RWPE2 (cell line): ENCODE data around the gene XKR8.

Experiments
- ATAC-seq: fragments of 200-7000 bp; cut with Tn5 transposase; 3 replicates; pipeline ENCODE4 v1.9.1; 2021; ENCODE audit warnings: low read depth
- DNase-seq: peaks from one replicate; pipeline ENCODE4 v3.0.0-alpha.2; 2020; ENCODE audit warnings: low spot score
- H3K27ac ChIP-seq: fragments of 450-650 bp; 2 replicates; pipeline ENCODE4 v1.5.1; 2017; ENCODE audit warnings: mild to moderate bottlenecking; ENCODE audit not compliant: poor library complexity, severe bottlenecking
- H3K27me3 ChIP-seq: fragments of 250-450 bp; sonication (Bioruptor Pico); 2 replicates; pipeline ENCODE4 v1.5.1; 2021; ENCODE audit warnings: mild to moderate bottlenecking, moderate library complexity; ENCODE audit not compliant: insufficient read depth, poor library complexity, severe bottlenecking
- H3K36me3 ChIP-seq: fragments of 250-450 bp; sonication (Bioruptor Pico); 2 replicates; pipeline ENCODE4 v1.5.1; 2020; ENCODE audit warnings: low read depth, mild to moderate bottlenecking, moderate library complexity
- H3K4me1 ChIP-seq: fragments of 250-450 bp; sonication (Bioruptor Pico); 2 replicates; pipeline ENCODE4 v1.5.1; 2021; ENCODE audit warnings: mild to moderate bottlenecking, moderate library complexity; ENCODE audit not compliant: insufficient read depth, poor library complexity, severe bottlenecking
- H3K4me3 ChIP-seq: fragments of 250-450 bp; sonication (Bioruptor Pico); 2 replicates; pipeline ENCODE4 v1.5.1; 2021; ENCODE audit warnings: mild to moderate bottlenecking, moderate library complexity; ENCODE audit not compliant: severe bottlenecking
- H3K9me3 ChIP-seq: fragments of 250-450 bp; sonication (Bioruptor Pico); 2 replicates; pipeline ENCODE4 v1.5.1; 2021; ENCODE audit warnings: mild to moderate bottlenecking, moderate library complexity; ENCODE audit not compliant: severe bottlenecking
- CTCF ChIP-seq: fragments of 450-650 bp; IDR thresholded peaks from one replicate; pipeline ENCODE4 v1.5.1; 2017; ENCODE audit warnings: mild to moderate bottlenecking, moderate library complexity; ENCODE audit not compliant: poor library complexity, severe bottlenecking

XKR8 gene

GRCh38 chr1:27957655-27958054, 2.1 kb upstream of the XKR8 start:
- no peak for DNase-seq
- TF ChIP-seq CTCF: no peak
- H3K27me3 ChIP-seq: no peaks in the 10 kb centered on the region
- H3K4me1 ChIP-seq: peaks cover 7% of the 10 kb centered on the region
- H3K4me3 ChIP-seq: no peak overlapping the region
- H3K9me3 ChIP-seq: no peaks in the 10 kb centered on the region
- ATAC-seq: no peak
- no peak overlapping the region for H3K27ac ChIP-seq
- H3K36me3 ChIP-seq: no peaks in the 10 kb centered on the region

GRCh38 chr1:27958513-27958912, 1.3 kb upstream of the XKR8 start:
- H3K9me3 ChIP-seq: no peaks in the 10 kb centered on the region
- peaks cover 7% of the 10 kb centered on the region for H3K4me1 ChIP-seq
- no peaks in the 10 kb centered on the region for H3K27me3 ChIP-seq
- no peak for DNase-seq
- no peaks in the 10 kb centered on the region for H3K36me3 ChIP-seq
- no peak for TF ChIP-seq CTCF
- peak overlapping the region; percentile 61 for H3K27ac ChIP-seq
- ATAC-seq: no peak
- H3K4me3 ChIP-seq: no peak overlapping the region

DNA sequence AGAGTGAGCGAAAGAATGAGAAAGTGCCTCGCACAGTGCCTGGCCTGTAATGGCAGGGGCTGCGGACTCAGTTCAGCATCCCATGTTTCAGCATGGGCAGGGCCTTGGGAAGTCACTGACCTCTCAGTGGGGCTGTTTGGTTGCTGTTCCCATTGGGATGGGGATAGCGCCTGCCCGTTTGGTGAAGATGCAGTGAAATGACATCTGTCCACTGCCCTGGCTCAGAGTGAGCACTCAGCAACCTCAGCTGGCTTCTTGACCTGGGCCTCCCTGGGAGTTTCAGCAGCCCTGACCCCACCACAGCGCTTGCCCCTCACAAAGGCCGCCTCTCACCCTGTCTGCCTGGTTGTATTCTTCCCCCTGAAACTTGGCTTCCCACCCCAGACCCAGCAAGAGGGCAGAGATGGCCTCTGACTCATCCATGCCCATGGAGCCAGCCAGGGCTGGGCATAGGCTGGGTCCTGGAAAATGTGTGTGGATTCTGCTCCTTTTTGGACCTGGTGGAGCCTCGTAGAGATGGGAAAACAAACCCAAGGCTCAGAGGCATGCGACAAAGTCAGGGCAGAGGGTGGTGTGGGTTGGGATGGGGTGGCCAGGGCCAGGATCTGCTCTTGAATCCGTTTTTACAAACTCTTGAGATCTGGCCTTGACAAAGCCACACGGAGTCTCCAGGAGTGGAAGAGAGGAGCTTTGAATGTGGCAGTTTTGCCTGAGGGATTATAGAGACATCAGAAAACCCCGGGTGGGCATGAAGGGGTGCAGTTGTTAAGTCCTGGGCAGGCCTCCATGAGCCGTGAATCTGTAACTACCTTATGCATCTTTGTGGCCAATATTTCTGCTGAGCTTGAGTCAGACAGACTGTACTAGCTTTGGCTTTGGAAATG, 1.2 kb downstream of the XKR8 start:
- DNase-seq: no peak
- peak; percentile 15; the same call in 1 of the 3 replicates for ATAC-seq
- Histone ChIP-seq H3K4me3 (peak overlapping the region; percentile 48), H3K9me3 (no peaks in the 10 kb centered on the region), H3K27ac (no peak overlapping the region), H3K4me1 (peaks cover 7% of the 10 kb centered on the region), H3K36me3 (no peaks in the 10 kb centered on the region), H3K27me3 (no peaks in the 10 kb centered on the region)
- TF ChIP-seq CTCF: no peak

DNA sequence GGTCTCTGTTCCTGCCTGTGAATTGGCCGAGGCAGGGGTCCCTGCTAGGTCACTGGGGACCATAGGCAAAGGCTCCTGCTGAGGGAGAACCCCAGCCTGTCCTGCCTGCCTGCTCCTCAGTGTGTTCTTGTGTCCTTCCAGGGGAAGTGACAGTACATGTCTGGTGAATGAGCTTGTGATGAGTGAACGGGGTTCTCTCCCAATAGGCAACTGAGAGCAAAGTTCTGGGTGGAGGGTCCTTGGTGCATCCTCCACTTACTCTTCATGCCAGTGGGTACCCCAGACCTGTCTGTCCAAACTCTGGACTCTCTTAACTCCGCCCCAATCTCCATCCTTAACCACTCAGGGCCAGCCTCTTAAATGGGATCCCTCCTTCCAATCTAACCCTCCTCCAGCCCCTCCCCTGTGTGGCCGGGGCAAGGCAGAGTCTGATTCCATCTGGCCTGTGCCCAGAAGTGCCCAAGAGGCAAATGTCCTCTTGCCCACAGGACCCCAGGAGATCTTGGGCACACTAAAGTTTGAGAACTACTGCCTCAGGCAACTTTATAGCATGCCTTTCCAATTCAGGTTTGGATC, 2.0 kb downstream of the XKR8 start:
- no peaks in the 10 kb centered on the region for H3K9me3 ChIP-seq
- no peak overlapping the region for H3K27ac ChIP-seq
- TF ChIP-seq CTCF: no peak
- peaks cover 7% of the 10 kb centered on the region for H3K4me1 ChIP-seq
- H3K4me3 ChIP-seq: no peak overlapping the region
- no peaks in the 10 kb centered on the region for H3K36me3 ChIP-seq
- H3K27me3 ChIP-seq: no peaks in the 10 kb centered on the region
- ATAC-seq: no peak
- no peak for DNase-seq

DNA sequence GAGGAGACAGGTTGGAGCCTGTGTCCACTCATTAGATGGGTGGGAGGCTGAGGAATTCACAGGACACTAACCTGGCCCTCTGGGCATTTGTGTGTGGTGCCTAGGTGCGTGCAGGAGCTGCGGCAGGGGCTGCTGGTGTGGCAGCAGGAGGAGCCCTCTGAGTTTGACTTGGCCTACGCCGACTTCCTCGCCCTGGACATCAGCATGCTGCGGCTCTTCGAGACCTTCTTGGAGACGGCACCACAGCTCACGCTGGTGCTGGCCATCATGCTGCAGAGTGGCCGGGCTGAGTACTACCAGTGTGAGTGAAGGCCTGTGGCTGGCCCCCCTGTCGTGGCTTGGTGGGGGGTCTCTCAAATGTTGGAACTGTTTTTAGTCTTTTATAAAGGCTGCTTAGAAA, 3.6 kb downstream of the XKR8 start:
- Histone ChIP-seq H3K27ac (no peak overlapping the region), H3K27me3 (no peaks in the 10 kb centered on the region), H3K9me3 (no peaks in the 10 kb centered on the region), H3K4me3 (no peak overlapping the region), H3K4me1 (peaks cover 7% of the 10 kb centered on the region), H3K36me3 (peaks cover 4% of the 10 kb centered on the region; the same call in 1 of the 2 replicates)
- ATAC-seq: no peak
- no peak for TF ChIP-seq CTCF
- no peak for DNase-seq
